Duodenal mucosa (tissue), 2 donors: Measurements from ENCODE around the gene CD8A.
A peak's percentile ranks its signal among the peaks of the same experiment; 100 is the strongest.

Experiments used
- H3K27ac ChIP-seq: one replicate; pipeline ENCODE4 v1.7.0; 2013; ENCODE audit warnings: low read depth, low read length
- H3K27me3 ChIP-seq, 2 donors: one replicate each; pipeline ENCODE4 v1.7.0; 2013; ENCODE audit warnings: low read length in 2 of 2, control low read depth in 1 of 2; ENCODE audit not compliant: insufficient read depth in 2 of 2, control insufficient read depth in 1 of 2
- H3K36me3 ChIP-seq, 2 donors: one replicate each; pipeline ENCODE4 v1.7.0; 2013; ENCODE audit warnings: low read length in 2 of 2, control low read depth in 1 of 2; ENCODE audit not compliant: insufficient read depth in 2 of 2, control insufficient read depth in 1 of 2
- H3K4me1 ChIP-seq, 2 donors: one replicate each; pipeline ENCODE4 v1.7.0; 2013; ENCODE audit warnings: low read length in 2 of 2, control low read depth in 1 of 2; ENCODE audit not compliant: insufficient read depth in 2 of 2, control insufficient read depth in 1 of 2
- H3K4me3 ChIP-seq, 2 donors: one replicate each; pipeline ENCODE4 v1.7.0; 2013; ENCODE audit warnings: low read length in 2 of 2, low read depth in 1 of 2
- H3K9ac ChIP-seq, 2 donors: one replicate each; pipeline ENCODE4 v1.7.0; 2013; ENCODE audit warnings: low read length in 2 of 2, low read depth in 1 of 2
- H3K9me3 ChIP-seq, 2 donors: one replicate each; pipeline ENCODE4 v1.7.0; 2013; ENCODE audit warnings: low read length in 2 of 2, control low read depth in 1 of 2; ENCODE audit not compliant: control insufficient read depth in 1 of 2

Gene CD8A

GRCh38 chr2:86809481-86810121 lies 18.9 kb upstream of the CD8A start:
- H3K27ac ChIP-seq: no peak overlapping the region
- peaks cover 7 to 11% of the 10 kb centered on the region in 2 donors for H3K27me3 ChIP-seq

GRCh38 chr2:86808315-86809161 lies 17.8 kb upstream of the CD8A start:
- no peak overlapping the region for H3K27ac ChIP-seq
- H3K9ac ChIP-seq: peak overlapping the region; percentile 60 to 79
- peak overlapping the region; percentile 77 to 79 for H3K4me3 ChIP-seq
- no peaks in the 10 kb centered on the region for H3K36me3 ChIP-seq
- peaks cover 13 to 18% of the 10 kb centered on the region in 2 donors for H3K4me1 ChIP-seq
- H3K9me3 ChIP-seq: no peaks in the 10 kb centered on the region
- peaks cover 7 to 11% of the 10 kb centered on the region in 2 donors for H3K27me3 ChIP-seq

More at GRCh38 chr2:86809481-86810121, 18.9 kb upstream of the CD8A start:
- H3K9ac ChIP-seq: no peak overlapping the region
- H3K9me3 ChIP-seq: no peaks in the 10 kb centered on the region
- H3K36me3 ChIP-seq: no peaks in the 10 kb centered on the region
- peaks cover 13 to 18% of the 10 kb centered on the region in 2 donors for H3K4me1 ChIP-seq
- H3K4me3 ChIP-seq: peak overlapping the region; percentile 1 to 45

DNA sequence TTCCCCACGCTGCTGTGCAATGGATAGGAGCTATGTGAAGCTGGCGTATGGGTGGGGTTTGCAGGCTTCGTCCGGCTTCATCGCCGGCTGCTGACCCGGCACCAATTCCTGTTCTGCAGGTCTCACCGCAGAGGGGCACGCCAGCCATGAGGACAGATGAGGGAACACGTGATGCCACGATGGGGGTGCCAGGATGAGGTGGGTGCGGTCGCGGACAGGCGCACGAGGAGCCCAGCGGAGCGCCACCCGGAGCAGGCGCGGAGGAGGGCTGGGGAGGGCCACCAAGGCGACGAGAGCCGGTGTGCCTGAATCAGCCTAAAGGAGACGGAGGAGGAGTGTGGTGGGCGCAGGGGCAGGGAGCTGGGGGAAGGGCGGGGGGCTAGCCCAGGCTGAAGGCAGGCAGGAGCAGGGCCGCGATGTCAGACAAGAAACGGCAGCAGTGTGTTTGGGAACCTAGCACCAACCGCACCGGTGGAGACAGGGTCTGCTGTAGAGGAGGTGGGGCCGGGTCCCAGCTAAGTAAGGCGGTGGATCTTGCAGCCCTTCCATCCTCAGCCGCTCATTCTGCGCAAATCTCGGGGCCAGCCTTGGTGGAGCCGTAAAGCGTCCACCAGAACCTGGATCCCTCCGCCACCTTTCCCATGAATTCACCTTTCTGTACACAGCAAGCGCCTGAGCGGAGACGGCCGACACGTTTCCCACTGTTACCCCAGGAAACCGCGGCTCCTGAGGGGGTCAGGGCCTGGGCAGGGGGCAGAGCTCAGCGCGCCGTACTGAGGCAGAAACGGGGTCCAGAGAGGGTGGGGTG lies 17.0 kb upstream of the CD8A start:
- no peaks in the 10 kb centered on the region for H3K9me3 ChIP-seq
- peaks cover 13 to 18% of the 10 kb centered on the region in 2 donors for H3K4me1 ChIP-seq
- no peaks in the 10 kb centered on the region for H3K36me3 ChIP-seq
- peaks cover 7 to 11% of the 10 kb centered on the region in 2 donors for H3K27me3 ChIP-seq
- peak overlapping the region; percentile 77 to 79 for H3K4me3 ChIP-seq
- H3K9ac ChIP-seq: peak overlapping the region; percentile 60 to 79
- H3K27ac ChIP-seq: no peak overlapping the region

DNA sequence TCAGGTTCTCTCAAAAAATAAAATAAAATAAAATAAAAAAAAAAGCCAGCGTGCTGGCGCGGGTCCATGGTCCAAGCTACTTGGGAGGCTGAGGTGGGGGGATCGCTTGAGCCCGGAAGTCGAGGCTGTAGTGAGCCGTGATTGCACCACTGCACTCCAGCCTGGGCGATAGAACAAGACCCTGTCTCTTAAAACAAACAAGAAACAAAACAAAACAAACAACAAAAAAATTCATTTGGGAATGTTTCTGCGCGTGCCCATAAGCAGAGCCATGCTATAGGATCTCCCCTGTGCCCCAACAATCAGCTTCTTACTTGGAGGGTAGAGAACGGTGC lies 16.4 kb upstream of the CD8A start:
- H3K4me3 ChIP-seq: peak overlapping the region; percentile 77 to 79
- no peaks in the 10 kb centered on the region for H3K9me3 ChIP-seq
- peaks cover 7 to 11% of the 10 kb centered on the region in 2 donors for H3K27me3 ChIP-seq
- no peaks in the 10 kb centered on the region for H3K36me3 ChIP-seq
- H3K9ac ChIP-seq: peak overlapping the region; percentile 20 to 60
- H3K4me1 ChIP-seq: peaks cover 13 to 18% of the 10 kb centered on the region in 2 donors
- H3K27ac ChIP-seq: no peak overlapping the region

- H3K4me1 ChIP-seq: peaks cover 13 to 18% of the 10 kb centered on the region in 2 donors
- H3K9ac ChIP-seq: no peak overlapping the region
- H3K27ac ChIP-seq: no peak overlapping the region
- H3K9me3 ChIP-seq: no peaks in the 10 kb centered on the region
- H3K36me3 ChIP-seq: no peaks in the 10 kb centered on the region
- no peak overlapping the region for H3K4me3 ChIP-seq
- peaks cover 7 to 11% of the 10 kb centered on the region in 2 donors for H3K27me3 ChIP-seq
Measured at GRCh38 chr2:86806059-86806857, 15.5 kb upstream of the CD8A start.

DNA sequence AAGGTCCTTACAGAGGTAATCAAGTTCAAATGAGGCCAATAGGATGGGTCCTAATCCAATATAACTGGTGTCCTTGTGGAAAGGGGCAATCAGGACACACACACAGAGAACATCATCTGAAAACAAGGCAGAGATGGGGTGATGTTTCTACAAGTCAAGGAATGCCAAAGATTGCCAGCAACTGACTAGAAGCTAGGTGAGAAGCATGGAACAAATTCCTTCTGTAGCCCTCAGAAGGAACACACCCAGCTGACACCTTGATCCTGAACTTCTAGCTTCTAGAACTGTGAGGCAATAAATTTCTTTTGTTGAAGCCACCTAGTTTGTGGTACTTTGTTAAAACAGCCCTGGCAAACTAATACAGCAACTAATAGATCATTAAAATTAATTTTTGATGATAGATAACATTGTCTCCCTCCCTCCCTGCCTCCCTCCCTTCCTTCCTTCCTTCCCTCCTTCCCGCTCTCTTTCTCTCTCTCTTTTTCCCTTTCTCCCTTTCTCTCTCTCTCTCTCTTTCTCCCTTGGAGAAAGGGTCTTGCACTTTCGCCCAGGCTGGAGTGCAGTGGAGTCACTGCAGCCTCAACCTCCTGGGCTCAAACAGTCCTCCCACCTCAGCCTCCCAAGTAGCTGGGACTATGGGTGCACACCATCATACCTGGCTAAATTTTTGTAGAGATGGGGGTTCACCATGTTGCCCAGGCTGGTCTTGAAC lies 10.3 kb upstream of the CD8A start:
- Histone ChIP-seq H3K4me3 (no peak overlapping the region), H3K9ac (no peak overlapping the region), H3K27me3 (no peaks in the 10 kb centered on the region), H3K27ac (no peak overlapping the region), H3K36me3 (no peaks in the 10 kb centered on the region), H3K9me3 (peaks cover 12% of the 10 kb centered on the region in 2 donors), H3K4me1 (no peaks in the 10 kb centered on the region)

- Histone ChIP-seq H3K27ac (no peak overlapping the region), H3K4me3 (no peak overlapping the region), H3K9me3 (peaks cover 12 to 16% of the 10 kb centered on the region in 2 donors), H3K4me1 (peaks cover 6 to 16% of the 10 kb centered on the region in 2 donors), H3K9ac (no peak overlapping the region), H3K27me3 (peaks cover 42 to 45% of the 10 kb centered on the region in 2 donors), H3K36me3 (no peaks in the 10 kb centered on the region)
Measured at GRCh38 chr2:86794861-86795260, 4.1 kb upstream of the CD8A start.

DNA sequence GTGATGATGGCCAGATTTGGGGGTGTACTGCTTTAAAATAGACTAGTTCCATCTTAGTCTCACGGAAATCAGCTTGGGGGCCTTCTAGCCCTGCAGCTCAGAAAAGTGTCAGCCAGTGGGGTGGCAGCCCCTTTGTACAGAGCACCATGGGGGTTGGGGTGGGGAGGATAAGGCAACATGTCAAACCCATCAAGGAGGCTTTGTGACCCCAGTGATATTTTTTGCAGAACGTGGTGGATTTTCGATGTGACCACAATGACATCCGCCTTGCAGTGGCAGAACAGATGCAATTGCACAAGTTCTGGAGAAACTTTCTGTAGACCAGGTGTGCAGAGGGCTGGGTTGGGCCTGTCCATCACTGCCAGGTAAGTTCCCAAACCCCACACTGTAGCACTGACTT lies 3.0 kb upstream of the CD8A start:
- Histone ChIP-seq H3K4me1 (peaks cover 6 to 18% of the 10 kb centered on the region in 2 donors), H3K27me3 (peaks cover 52 to 56% of the 10 kb centered on the region in 2 donors), H3K9me3 (peaks cover 12 to 16% of the 10 kb centered on the region in 2 donors), H3K9ac (no peak overlapping the region), H3K4me3 (no peak overlapping the region), H3K36me3 (no peaks in the 10 kb centered on the region), H3K27ac (no peak overlapping the region)

GRCh38 chr2:86791573-86791972 lies 860 bp upstream of the CD8A start:
- Histone ChIP-seq H3K36me3 (no peaks in the 10 kb centered on the region), H3K9ac (no peak overlapping the region), H3K4me3 (peak overlapping the region; percentile 38 to 51), H3K9me3 (peaks cover 4 to 9% of the 10 kb centered on the region in 2 donors), H3K27ac (no peak overlapping the region), H3K4me1 (peaks cover 6 to 18% of the 10 kb centered on the region in 2 donors), H3K27me3 (peaks cover 63 to 65% of the 10 kb centered on the region in 2 donors)
